Hematopoietic multipotent progenitor cell treated with erythropoietin and hydrocortisone succinate and interleukin-3 and kit ligand, for 17 days (in vitro differentiated cells): ENCODE measurements around the gene TRNP1.
"Not testable (repeated sequence)": the region's sequence is repeated elsewhere in the genome, so short reads cannot be mapped to it uniquely, and the experiment has no call there.

Experiments used
- DNase-seq: peaks from one replicate; pipeline ENCODE4 v3.0.0-alpha.2; 2015; ENCODE audit warnings: low spot score

The TRNP1 gene

GRCh38 chr1:26993237-26994019 is at the start of gene TRNP1:
Gene TRNP1 (plus strand): TSS chr1:26993692. CDS start chr1:26993787, 95 bp downstream.
- no peak for DNase-seq

- no peak for DNase-seq
Observed at GRCh38 chr1:26945138-26945537, 48.4 kb upstream of the TRNP1 start.

- DNase-seq = no peak
Observed at GRCh38 chr1:26945728-26946127, 47.8 kb upstream of the TRNP1 start.

GRCh38 chr1:26946270-26946669 is 47.2 kb upstream of the TRNP1 start:
- no peak for DNase-seq

GRCh38 chr1:26948725-26949057 is 44.8 kb upstream of the TRNP1 start:
- not testable (repeated sequence) for DNase-seq

GRCh38 chr1:26949266-26949925 is 44.1 kb upstream of the TRNP1 start:
- no peak for DNase-seq

GRCh38 chr1:26949926-26950319 is 43.6 kb upstream of the TRNP1 start:
- no peak for DNase-seq

GRCh38 chr1:26950602-26951001 is 42.9 kb upstream of the TRNP1 start:
- DNase-seq = no peak

- no peak for DNase-seq
Observed at GRCh38 chr1:26951216-26951615, 42.3 kb upstream of the TRNP1 start.

- no peak for DNase-seq
Observed at GRCh38 chr1:26951821-26952497, 41.5 kb upstream of the TRNP1 start.

GRCh38 chr1:26953374-26953773 is 40.1 kb upstream of the TRNP1 start:
- DNase-seq = no peak

- DNase-seq = no peak
Observed at GRCh38 chr1:26956321-26956720, 37.2 kb upstream of the TRNP1 start.

- DNase-seq = no peak
Observed at GRCh38 chr1:26957306-26957705, 36.2 kb upstream of the TRNP1 start.

- DNase-seq = no peak
Observed at GRCh38 chr1:26959270-26959669, 34.2 kb upstream of the TRNP1 start.

GRCh38 chr1:26959722-26960624 is 33.5 kb upstream of the TRNP1 start, which contains the start of gene KDF1:
Gene KDF1 (minus strand): TSS chr1:26960468. CDS start chr1:26952380, 8,088 bp downstream.
- no peak for DNase-seq

- no peak for DNase-seq
Observed at GRCh38 chr1:26960625-26960966, 32.9 kb upstream of the TRNP1 start.

- no peak for DNase-seq
Observed at GRCh38 chr1:26961826-26962225, 31.7 kb upstream of the TRNP1 start.

GRCh38 chr1:26965213-26965612 is 28.3 kb upstream of the TRNP1 start:
- no peak for DNase-seq

- DNase-seq = no peak
Observed at GRCh38 chr1:26965628-26966027, 27.9 kb upstream of the TRNP1 start.

- no peak for DNase-seq
Observed at GRCh38 chr1:26970810-26971209, 22.7 kb upstream of the TRNP1 start.

- DNase-seq = no peak
Observed at GRCh38 chr1:26971590-26971989, 21.9 kb upstream of the TRNP1 start.

GRCh38 chr1:26972390-26972789 is 21.1 kb upstream of the TRNP1 start:
- no peak for DNase-seq
